ENCODE measurements around the gene TRMT112.

The TRMT112 gene

DNA sequence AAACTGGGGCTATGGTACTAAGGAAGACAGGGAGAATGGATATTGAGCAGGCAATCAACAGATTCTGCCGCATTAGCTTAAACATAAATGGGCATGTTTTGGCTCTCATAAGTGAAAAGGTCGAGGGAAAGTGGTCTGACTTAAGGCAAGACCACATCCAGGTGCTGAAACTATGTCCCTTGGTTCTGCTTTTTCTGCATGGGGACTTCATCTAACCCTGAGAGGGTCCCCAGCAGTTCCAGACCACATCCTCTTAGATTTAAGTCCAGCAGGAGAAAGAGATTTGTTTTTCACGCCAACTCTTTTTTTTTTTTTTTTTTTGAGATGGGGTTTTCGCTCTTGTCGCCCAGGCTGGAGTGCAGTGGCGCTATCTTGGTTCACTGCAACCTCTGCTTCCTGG is 47.1 kb upstream of the TRMT112 start:
- no peaks in the 10 kb centered on the region for H3K27me3 ChIP-seq (replicated peaks; ENCODE audit: insufficient read depth, low read length)
- H2AFZ ChIP-seq (ENCODE audit: low read length): no peak overlapping the region
- H3K4me2 ChIP-seq (ENCODE audit: low read depth, low read length): no peak overlapping the region
- no peaks in the 10 kb centered on the region for H3K9me2 ChIP-seq (replicated peaks; ENCODE audit: insufficient read depth, low read length)
- H3K4me3 ChIP-seq (ENCODE audit: low read length): no peak overlapping the region
- no peak overlapping the region for H3K27ac ChIP-seq (ENCODE audit: low read length)
- no peaks in the 10 kb centered on the region for H3K9me3 ChIP-seq (replicated peaks; ENCODE audit: insufficient read depth, low read length)
- DNase-seq: no peak
- peaks cover 13% of the 10 kb centered on the region for H3K4me1 ChIP-seq (ENCODE audit: low read length)
- H3F3A ChIP-seq (ENCODE audit: insufficient read depth, low read length): no peaks in the 10 kb centered on the region
- peaks cover 10% of the 10 kb centered on the region for H3K79me2 ChIP-seq (ENCODE audit: low read length)
- H4K20me1 ChIP-seq (ENCODE audit: insufficient read depth, low read length): no peaks in the 10 kb centered on the region
- H3K9ac ChIP-seq (ENCODE audit: low read length): no peak overlapping the region
- TF ChIP-seq EZH2 (optimal IDR thresholded peaks at IDR 0.05; ENCODE audit: low read depth, low read length) (no peak), EZH2phosphoT487 (IDR thresholded peaks at IDR 0.05; ENCODE audit: low read length) (no peak)
- TF ChIP-seq, protein P1, sequence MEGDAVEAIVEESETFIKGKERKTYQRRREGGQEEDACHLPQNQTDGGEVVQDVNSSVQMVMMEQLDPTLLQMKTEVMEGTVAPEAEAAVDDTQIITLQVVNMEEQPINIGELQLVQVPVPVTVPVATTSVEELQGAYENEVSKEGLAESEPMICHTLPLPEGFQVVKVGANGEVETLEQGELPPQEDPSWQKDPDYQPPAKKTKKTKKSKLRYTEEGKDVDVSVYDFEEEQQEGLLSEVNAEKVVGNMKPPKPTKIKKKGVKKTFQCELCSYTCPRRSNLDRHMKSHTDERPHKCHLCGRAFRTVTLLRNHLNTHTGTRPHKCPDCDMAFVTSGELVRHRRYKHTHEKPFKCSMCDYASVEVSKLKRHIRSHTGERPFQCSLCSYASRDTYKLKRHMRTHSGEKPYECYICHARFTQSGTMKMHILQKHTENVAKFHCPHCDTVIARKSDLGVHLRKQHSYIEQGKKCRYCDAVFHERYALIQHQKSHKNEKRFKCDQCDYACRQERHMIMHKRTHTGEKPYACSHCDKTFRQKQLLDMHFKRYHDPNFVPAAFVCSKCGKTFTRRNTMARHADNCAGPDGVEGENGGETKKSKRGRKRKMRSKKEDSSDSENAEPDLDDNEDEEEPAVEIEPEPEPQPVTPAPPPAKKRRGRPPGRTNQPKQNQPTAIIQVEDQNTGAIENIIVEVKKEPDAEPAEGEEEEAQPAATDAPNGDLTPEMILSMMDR (IDR thresholded peaks at IDR 0.05; ENCODE audit: low read length): no peak
- no peaks in the 10 kb centered on the region; the same call in 1 of the 2 replicates for H3K36me3 ChIP-seq (replicated peaks; ENCODE audit: insufficient read depth, low read length)

DNA sequence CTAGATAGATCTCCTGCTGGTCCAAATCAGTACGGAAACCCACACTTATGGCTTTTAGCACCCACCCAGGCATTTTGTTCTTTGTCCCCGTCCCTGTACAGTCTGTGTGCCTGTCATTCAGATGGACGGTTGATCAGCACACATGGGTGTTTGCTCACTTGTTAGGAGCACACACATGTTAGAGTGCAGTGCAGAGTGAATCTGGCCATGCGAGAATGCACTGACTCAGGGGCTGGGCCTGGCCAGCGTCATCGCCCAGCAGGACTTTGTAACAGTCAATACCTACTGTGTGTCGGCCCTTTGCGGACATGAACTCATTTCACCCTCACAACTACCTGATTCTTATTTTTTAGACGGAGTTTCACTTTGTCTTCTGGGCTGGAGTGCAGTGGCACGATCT is 45.0 kb upstream of the TRMT112 start:
- Histone ChIP-seq H3K27ac (ENCODE audit: low read length) (no peak overlapping the region), H3K79me2 (ENCODE audit: low read length) (peaks cover 13% of the 10 kb centered on the region), H3K4me2 (ENCODE audit: low read depth, low read length) (no peak overlapping the region), H3K27me3 (replicated peaks; ENCODE audit: insufficient read depth, low read length) (no peaks in the 10 kb centered on the region), H3F3A (ENCODE audit: insufficient read depth, low read length) (no peaks in the 10 kb centered on the region), H2AFZ (ENCODE audit: low read length) (no peak overlapping the region), H3K36me3 (replicated peaks; ENCODE audit: insufficient read depth, low read length) (no peaks in the 10 kb centered on the region; the same call in 1 of the 2 replicates), H3K9me3 (replicated peaks; ENCODE audit: insufficient read depth, low read length) (no peaks in the 10 kb centered on the region), H3K4me3 (ENCODE audit: low read length) (no peak overlapping the region), H3K9me2 (replicated peaks; ENCODE audit: insufficient read depth, low read length) (no peaks in the 10 kb centered on the region), H3K9ac (ENCODE audit: low read length) (no peak overlapping the region), H4K20me1 (ENCODE audit: insufficient read depth, low read length) (no peaks in the 10 kb centered on the region), H3K4me1 (ENCODE audit: low read length) (peaks cover 13% of the 10 kb centered on the region)
- DNase-seq: no peak
- TF ChIP-seq EZH2phosphoT487 (IDR thresholded peaks at IDR 0.05; ENCODE audit: low read length) (no peak), EZH2 (optimal IDR thresholded peaks at IDR 0.05; ENCODE audit: low read depth, low read length) (no peak)
- TF ChIP-seq, protein P1 (IDR thresholded peaks at IDR 0.05; ENCODE audit: low read length): no peak

DNA sequence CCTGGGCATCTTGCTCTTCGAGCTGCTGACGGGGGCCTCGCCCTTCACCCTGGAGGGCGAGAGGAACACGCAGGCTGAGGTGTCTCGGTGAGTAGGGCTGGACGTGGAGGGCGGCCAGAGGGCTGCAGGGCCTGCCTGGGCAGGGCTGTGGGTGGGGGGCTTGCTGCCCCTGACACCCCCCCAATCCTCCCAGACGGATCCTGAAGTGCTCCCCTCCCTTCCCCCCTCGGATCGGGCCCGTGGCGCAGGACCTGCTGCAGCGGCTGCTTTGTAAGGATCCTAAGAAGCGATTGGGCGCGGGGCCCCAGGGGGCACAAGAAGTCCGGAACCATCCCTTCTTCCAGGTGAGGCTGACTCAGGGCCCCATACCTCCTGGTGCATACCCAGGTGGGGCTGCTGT is 44.3 kb upstream of the TRMT112 start:
- Histone ChIP-seq H3F3A (ENCODE audit: insufficient read depth, low read length) (no peaks in the 10 kb centered on the region), H3K9me3 (replicated peaks; ENCODE audit: insufficient read depth, low read length) (no peaks in the 10 kb centered on the region), H3K79me2 (ENCODE audit: low read length) (peaks cover 13% of the 10 kb centered on the region), H3K36me3 (replicated peaks; ENCODE audit: insufficient read depth, low read length) (no peaks in the 10 kb centered on the region; the same call in 1 of the 2 replicates), H4K20me1 (ENCODE audit: insufficient read depth, low read length) (no peaks in the 10 kb centered on the region), H3K4me3 (ENCODE audit: low read length) (no peak overlapping the region), H3K27me3 (replicated peaks; ENCODE audit: insufficient read depth, low read length) (no peaks in the 10 kb centered on the region), H3K9ac (ENCODE audit: low read length) (no peak overlapping the region), H3K27ac (ENCODE audit: low read length) (no peak overlapping the region), H2AFZ (ENCODE audit: low read length) (no peak overlapping the region), H3K4me1 (ENCODE audit: low read length) (peaks cover 13% of the 10 kb centered on the region), H3K9me2 (replicated peaks; ENCODE audit: insufficient read depth, low read length) (no peaks in the 10 kb centered on the region), H3K4me2 (ENCODE audit: low read depth, low read length) (no peak overlapping the region)
- no peak for DNase-seq
- no peak for TF ChIP-seq EZH2phosphoT487 (IDR thresholded peaks at IDR 0.05; ENCODE audit: low read length)
- TF ChIP-seq, protein P1 (IDR thresholded peaks at IDR 0.05; ENCODE audit: low read length): no peak
- no peak for TF ChIP-seq EZH2 (optimal IDR thresholded peaks at IDR 0.05; ENCODE audit: low read depth, low read length)
